ENCODE measurements around the gene CXCL9.

Gene CXCL9

GRCh38 chr4:76036855-76037254, 29.5 kb upstream of the CXCL9 start:
- TF ChIP-seq, protein P1, sequence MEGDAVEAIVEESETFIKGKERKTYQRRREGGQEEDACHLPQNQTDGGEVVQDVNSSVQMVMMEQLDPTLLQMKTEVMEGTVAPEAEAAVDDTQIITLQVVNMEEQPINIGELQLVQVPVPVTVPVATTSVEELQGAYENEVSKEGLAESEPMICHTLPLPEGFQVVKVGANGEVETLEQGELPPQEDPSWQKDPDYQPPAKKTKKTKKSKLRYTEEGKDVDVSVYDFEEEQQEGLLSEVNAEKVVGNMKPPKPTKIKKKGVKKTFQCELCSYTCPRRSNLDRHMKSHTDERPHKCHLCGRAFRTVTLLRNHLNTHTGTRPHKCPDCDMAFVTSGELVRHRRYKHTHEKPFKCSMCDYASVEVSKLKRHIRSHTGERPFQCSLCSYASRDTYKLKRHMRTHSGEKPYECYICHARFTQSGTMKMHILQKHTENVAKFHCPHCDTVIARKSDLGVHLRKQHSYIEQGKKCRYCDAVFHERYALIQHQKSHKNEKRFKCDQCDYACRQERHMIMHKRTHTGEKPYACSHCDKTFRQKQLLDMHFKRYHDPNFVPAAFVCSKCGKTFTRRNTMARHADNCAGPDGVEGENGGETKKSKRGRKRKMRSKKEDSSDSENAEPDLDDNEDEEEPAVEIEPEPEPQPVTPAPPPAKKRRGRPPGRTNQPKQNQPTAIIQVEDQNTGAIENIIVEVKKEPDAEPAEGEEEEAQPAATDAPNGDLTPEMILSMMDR (conservative IDR thresholded peaks at IDR 0.05; ENCODE audit: low read depth), result no peak
- CTCF ChIA-PET, result interaction anchor here (0.7 kb wide), 1 partner anchor 111 kb away, joined by 3 read pairs; the partner anchor contains the start of gene NUP54

DNA sequence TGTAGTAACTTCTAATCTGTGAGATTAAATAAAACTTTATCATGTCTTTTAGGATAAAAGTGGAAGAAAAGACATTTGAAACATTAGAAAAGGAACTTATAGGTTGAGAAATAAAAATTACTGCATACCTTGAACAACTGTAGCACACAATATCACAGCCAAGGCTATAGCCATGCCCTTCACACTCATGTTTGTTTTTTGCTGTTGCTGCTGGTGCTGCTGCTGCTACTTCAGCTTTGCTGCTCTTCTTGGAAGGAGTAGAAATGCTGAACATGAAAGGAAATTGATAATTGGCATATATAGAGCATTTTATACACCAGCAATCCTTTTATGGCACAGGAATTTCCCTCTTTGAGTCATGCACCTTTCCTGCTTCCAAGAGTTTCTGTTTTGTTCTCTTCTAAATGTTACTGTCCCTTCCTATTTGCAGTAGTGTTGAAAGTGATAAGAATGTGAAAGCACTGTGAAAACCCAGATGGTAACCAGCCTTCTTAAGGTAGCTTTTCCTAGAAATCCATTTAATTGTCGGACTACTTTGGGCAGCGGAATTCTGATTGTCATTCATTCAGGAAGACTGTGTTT, 28.6 kb upstream of the CXCL9 start, which contains the start of gene CXCL11:
Gene CXCL11, minus strand, starts transcription at position 272 of the 582 bp plus-strand sequence. Its CDS starts 83 bp downstream, at position 189.
- TF ChIP-seq, protein P1 (conservative IDR thresholded peaks at IDR 0.05; ENCODE audit: low read depth), result no peak
- ChIA-PET POLR2A (ENCODE audit: low non-redundant PET) (no interaction called here), CTCF (interaction anchor here (0.6 to 1.5 kb wide), 2 partner anchors 27 to 51 kb away, joined by 5 to 7 read pairs; no protein-coding TSS in a partner anchor)
- no peak for DNase-seq (ENCODE audit: low spot score)
- no peak within 1 kb of the TSS for H3K27ac ChIP-seq

More at GRCh38 chr4:76036855-76037254, 29.5 kb upstream of the CXCL9 start:
- POLR2A ChIA-PET (ENCODE audit: low non-redundant PET), result no interaction called here
- no peak for DNase-seq (ENCODE audit: low spot score)
- H3K27ac ChIP-seq, result no peak overlapping the region

GRCh38 chr4:76035141-76035540, 27.8 kb upstream of the CXCL9 start:
- ChIA-PET CTCF (interaction anchor here (1.5 kb wide), 1 partner anchor 52 kb away, joined by 7 read pairs; no protein-coding TSS in a partner anchor), POLR2A (ENCODE audit: low non-redundant PET) (no interaction called here)
- TF ChIP-seq, protein P1 (conservative IDR thresholded peaks at IDR 0.05; ENCODE audit: low read depth), result no peak
- no peak for DNase-seq (ENCODE audit: low spot score)
- H3K27ac ChIP-seq, result no peak overlapping the region

GRCh38 chr4:76029300-76029699, 22.0 kb upstream of the CXCL9 start:
- CTCF ChIA-PET, result no interaction called here
- TF ChIP-seq, protein P1 (conservative IDR thresholded peaks at IDR 0.05; ENCODE audit: low read depth), result no peak
- no peak for DNase-seq (ENCODE audit: low spot score)
- no peak overlapping the region for H3K27ac ChIP-seq
- POLR2A ChIA-PET (ENCODE audit: low non-redundant PET), result no interaction called here

GRCh38 chr4:76028350-76028765, 21.0 kb upstream of the CXCL9 start:
- TF ChIP-seq, protein P1 (conservative IDR thresholded peaks at IDR 0.05; ENCODE audit: low read depth), result no peak
- DNase-seq (ENCODE audit: low spot score), result no peak
- POLR2A ChIA-PET (ENCODE audit: low non-redundant PET), result no interaction called here
- CTCF ChIA-PET, result no interaction called here
- H3K27ac ChIP-seq, result no peak overlapping the region

DNA sequence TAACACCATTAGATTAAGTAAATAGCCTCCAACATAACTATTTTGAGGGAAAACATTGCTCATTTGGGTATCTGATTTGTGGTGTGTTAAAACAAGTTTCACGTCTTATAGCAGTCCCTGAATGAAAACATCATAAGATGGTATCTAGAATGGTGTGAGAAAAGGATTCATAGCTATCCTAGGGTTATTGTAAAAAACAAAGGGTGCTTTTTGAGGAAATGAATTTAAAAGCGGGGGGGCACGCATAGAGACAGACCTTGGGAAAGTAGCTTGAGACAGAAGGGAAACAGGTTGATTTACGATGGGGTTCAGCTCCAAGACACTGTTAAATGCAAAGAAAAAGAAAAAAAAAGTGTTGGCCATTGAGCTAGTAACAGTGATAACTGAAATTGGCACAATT, 16.8 kb upstream of the CXCL9 start:
- TF ChIP-seq, protein P1 (conservative IDR thresholded peaks at IDR 0.05; ENCODE audit: low read depth), result no peak
- ChIA-PET CTCF (interaction anchor here (0.6 to 1.0 kb wide), 2 partner anchors 36 to 82 kb away, joined by 3 to 4 read pairs; no protein-coding TSS in a partner anchor), POLR2A (ENCODE audit: low non-redundant PET) (no interaction called here)
- DNase-seq (ENCODE audit: low spot score), result no peak
- no peak overlapping the region for H3K27ac ChIP-seq

All from RWPE1 (cell line).